NCI-H1436 treated with DMSO at 0.1 percent for 48 hours (cell line): Measurements from ENCODE around the gene MTHFR.
"Not testable (repeated sequence)": the region's sequence is repeated elsewhere in the genome, so short reads cannot be mapped to it uniquely, and the experiment has no call there.

Source experiments
- DNase-seq: peaks from one replicate; lab custom pipeline; 2025; lab: John Stamatoyannopoulos, UW

MTHFR gene

GRCh38 chr1:11833497-11833896 lies 27.7 kb upstream of the MTHFR start:
- no peak for DNase-seq

- no peak for DNase-seq
Observed at GRCh38 chr1:11831945-11832725, 26.4 kb upstream of the MTHFR start.

- DNase-seq = no peak
Observed at GRCh38 chr1:11828511-11828910, 22.7 kb upstream of the MTHFR start.

GRCh38 chr1:11826946-11827345 lies 21.2 kb upstream of the MTHFR start:
- no peak for DNase-seq

GRCh38 chr1:11825131-11825530 lies 19.4 kb upstream of the MTHFR start:
- DNase-seq = no peak

DNA sequence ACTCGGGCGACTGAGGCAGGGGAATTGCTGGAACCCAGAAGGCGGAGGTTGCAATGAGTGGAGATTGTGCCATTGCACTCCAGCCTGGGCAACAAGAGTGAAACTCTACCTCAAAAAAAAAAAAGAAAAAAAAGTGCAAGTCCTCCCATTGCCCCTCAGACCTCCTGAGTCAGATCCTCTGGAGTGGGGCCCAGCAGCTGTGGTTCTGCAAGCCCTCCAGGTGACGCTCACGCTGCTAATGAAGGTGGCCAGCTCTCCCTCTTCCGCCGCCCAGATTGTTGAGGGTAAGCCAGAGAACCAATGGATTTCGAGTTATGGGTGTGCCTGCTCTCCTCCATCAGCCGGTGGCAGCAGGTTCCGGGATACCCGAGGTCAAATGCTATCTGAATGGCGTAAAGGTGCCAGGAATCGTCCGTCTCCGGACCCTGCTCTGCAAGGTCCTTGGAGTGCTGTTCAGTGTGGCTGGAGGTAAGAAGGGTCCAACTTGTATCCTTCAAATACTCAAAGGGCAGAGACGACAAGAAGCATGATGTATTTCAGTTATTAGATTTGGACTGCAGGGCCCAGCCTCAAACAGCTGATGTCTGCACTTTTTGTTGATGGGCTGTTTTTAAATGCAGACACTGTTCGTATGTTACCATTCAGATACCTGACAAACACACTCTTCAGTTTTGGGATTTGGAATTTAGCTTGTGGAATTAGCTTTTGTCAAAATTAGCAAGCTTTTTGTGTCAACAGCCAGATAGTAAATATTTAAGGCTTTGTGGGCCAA lies 17.8 kb upstream of the MTHFR start:
- no peak for DNase-seq

DNA sequence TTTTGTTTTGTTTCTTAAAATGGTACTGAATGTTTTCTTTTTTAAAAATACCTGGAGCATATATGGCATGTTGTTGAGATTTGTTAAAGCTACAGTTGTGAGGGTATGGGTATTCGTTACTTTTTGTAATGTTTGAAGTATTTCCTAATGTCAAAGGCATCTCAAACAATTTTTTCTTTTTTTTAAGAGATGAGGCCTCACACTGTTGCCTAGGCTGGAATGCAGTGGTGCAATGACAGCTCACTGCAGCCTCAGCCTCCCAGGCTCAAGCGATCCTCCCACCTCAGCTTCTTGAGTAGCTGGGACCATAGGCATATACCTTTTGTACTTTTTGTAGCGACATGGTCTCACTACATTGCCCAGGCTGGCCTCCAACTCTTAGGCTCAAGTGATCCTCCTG lies 16.3 kb upstream of the MTHFR start:
- no peak for DNase-seq

DNA sequence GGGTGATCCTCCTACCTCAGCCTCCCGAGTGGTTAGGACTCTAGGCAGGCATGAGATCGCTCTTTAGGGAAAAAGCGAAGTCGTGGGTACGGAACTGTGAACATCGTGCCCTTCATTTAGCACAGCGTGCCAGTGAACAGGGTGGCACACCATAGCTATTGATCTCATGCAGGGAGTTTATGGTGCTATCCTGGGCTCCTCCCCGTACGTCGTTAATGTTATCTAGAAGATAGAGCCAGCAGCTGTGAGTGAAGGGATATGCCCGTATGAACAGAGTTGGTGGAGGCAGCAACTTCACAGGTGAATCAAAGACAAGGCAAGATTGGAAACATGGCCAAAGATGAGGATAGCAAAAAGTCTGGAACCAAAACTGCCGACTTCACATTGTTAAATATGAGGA lies 11.4 kb upstream of the MTHFR start:
- DNase-seq = no peak

DNA sequence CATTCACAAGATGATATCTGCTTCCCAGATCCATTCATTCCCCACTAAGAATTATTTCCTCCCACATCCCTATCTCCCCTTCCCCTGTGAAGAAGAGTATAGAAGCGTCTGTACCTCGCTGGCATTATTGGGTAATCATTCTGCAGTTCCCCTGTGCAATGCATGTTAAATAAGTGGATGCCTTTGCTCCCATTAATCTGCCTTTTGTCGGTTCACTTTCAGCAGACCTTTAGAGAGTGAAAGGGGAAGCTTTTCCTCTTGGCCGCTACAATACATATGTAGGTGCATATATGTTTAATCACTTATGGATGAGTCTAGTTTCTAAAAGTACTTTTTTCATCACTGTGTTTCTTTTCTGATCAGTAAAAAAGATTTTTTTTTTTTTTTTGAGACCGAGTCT lies 7.3 kb upstream of the MTHFR start:
- DNase-seq = no peak

DNA sequence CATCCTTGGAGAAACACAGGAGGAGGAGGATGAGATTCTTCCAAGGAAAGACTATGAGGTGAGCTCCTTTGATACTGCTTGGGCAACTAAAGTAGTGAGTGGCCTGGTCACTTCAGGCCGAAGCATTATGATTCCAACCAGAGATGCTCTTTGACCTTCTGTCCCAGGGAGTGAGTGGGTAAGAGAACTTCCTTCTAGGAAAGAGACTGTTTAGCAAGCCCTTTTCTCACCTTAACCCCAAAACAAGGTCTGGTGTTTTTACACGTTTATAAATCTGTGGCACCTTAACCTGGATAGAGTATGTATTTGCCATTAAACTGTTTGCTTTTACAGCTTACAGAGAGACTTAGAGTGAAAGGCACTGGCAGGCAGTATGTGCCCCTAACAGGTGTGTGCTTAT lies 1.4 kb upstream of the MTHFR start:
- DNase-seq = no peak

- DNase-seq = no peak
Observed at GRCh38 chr1:11806307-11806936, 658 bp upstream of the MTHFR start.

GRCh38 chr1:11804666-11805421 lies 920 bp downstream of the MTHFR start:
- DNase-seq = peak; percentile 45

- not testable (repeated sequence) for DNase-seq
Observed at GRCh38 chr1:11803924-11804665, 1.7 kb downstream of the MTHFR start.

DNA sequence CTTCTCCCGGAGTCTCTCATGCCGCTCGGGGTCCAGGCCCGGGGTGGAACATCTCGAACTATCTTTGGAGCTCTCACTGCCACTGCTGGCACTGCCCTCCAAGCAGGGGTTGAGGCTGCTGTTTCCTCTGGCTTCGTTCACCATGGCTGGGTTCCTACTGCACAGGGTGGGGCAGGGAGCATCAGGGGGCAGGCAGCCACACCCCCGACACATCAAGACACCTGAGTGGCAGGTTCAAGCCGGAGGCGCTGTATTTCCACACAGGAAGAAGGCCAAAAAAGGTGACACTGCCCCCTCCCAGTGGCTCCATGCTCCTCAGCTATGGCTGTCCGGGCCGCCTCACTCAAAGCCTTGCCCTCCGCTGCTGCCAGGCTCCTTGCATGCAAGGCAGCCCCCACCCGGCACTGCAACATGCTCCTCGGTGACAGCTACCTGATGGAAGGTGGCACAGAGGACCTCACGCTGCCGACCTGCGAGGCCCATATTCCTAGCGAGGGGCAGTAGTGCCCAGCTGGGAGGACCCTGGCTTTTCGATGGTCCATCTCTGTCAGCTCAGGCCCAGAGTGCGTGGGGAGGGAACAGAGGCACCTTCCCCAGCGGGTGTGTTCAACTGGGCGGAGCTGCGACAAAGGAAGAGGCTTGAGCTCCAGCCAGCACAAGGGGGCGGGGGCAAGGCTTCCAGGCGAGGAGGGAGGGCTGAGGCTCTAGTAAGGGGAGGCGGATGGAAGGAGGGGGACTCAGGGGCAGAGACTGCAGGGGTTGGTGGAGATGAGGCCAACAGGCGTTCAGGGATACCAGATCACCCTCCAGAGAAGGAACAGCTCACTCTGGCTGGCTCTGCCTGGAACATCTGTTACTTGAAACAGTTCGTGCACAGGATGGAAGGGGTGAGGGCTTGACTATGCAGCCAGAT lies 2.5 kb downstream of the MTHFR start:
- peak; percentile 65 for DNase-seq

DNA sequence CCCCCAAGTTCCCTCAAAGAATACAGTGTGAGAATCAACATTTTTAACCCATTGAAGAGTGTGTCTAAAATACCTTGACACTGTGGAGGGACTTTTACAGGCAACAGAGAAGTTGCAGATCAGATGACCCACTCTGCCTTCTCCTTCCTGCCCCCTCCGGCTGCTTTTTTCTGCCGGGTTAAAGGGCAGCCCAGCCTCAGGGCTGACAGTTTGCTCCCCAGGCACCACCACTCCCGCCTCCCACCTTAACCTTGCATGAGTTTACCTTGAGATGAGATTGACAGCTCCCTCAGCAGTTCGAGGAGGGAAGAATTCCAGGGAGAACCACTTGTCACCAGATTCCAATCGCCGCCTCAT lies 3.2 kb downstream of the MTHFR start:
- DNase-seq = no peak

- DNase-seq = no peak
Observed at GRCh38 chr1:11800756-11801433, 4.9 kb downstream of the MTHFR start.

- no peak for DNase-seq
Observed at GRCh38 chr1:11800391-11800755, 5.4 kb downstream of the MTHFR start.

DNA sequence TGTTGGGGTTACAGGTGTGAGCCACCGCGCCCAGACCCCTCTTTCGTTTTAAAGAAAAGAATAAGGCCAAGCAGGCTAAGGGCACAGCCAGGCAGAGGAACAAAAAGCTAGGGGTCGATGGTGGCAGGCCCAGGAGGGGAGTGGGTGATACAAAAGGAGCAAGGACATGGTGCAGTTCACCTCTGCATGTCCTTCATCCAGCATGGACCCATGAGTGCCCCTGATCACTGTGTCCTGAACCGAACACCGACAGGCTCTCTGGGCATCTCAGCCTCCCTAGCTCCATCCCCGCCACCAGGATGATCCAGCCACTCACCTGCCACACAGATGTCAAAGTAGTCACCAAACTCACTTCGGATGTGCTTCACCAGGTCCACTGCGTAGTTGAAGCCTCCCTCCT lies 5.9 kb downstream of the MTHFR start:
- DNase-seq = no peak

DNA sequence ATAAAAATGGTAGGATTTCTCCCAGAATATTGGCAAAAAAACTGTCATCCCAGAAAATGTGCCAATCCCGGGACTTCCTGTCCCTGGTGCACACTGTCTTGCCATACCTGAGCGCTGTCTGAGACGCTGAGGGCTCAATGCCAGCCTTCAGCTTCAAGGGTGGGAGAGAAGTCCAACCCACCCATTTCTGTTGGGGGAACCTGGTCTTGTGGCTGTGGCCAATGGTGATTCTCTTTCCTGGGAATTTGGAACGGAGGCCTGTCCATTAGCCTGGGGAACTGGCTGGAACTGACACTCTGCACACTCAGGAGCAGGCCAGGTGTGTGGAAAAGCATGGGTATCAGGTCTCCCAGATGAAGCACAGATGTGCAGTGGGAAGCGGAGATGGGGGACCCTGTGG lies 6.7 kb downstream of the MTHFR start:
- DNase-seq = no peak
